ENCODE measurements around the gene C2orf81. TPM values are rescaled to one million over a fixed set of nuclear protein-coding genes. Genes with fewer than 3 reads are reported as not detected.
A peak's percentile ranks its signal among the peaks of the same experiment; 100 is the strongest.
"Not testable (repeated sequence)": the region's sequence is repeated elsewhere in the genome, so short reads cannot be mapped to it uniquely, and the experiment has no call there.

The C2orf81 gene
- total RNA-seq, 1 experiment from 2014 or later, result 2.4 TPM

DNA sequence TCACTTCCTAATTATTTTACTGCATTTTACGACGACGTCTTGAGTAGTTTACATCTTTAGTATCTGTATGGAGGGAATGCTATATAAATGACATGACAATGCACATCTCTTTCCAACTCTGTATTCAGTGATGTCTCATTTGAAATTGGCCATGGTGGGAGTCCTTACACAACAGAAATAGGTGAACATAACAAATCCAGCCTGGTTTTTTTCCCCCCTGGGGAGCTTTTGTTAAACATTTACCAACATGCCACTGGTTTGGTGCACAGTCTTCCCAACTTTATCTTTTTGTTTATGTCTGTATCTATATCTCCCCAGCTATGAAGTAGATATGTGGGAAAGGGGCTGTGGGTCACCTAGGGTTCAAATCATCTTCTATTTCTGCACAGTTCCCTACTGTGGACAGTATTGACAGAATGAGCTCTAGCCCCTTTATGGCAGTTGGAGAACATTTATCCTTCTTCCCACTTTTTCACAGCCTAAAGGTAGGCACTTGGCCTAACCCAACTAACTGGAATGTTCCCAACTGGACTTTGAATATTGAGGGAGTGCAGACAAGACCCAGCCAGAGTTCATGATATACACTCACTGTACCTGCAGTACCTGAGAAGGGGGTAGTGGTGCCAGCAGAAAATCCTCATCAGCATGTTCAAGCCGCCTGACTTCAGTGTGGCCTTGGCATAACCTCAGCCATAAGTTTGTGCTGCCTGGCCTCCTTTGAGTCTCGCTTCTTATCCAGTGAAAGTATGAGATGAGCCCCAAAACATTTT lies 26.0 kb upstream of the C2orf81 start:
- TF ChIP-seq CTCF (conservative IDR thresholded peaks at IDR 0.05; ENCODE audit: low read depth, low read length) (no peak), EZH2 (IDR thresholded peaks at IDR 0.05; ENCODE audit: low read length, unreplicated experiment) (no peak), EZH2phosphoT487 (IDR thresholded peaks at IDR 0.05; ENCODE audit: borderline replicate concordance, low read length) (no peak)
- no peak overlapping the region for H3K27ac ChIP-seq (ENCODE audit: low read length)
- H3K9me2 ChIP-seq (replicated peaks; ENCODE audit: low read length), result no peaks in the 10 kb centered on the region
- H3K79me2 ChIP-seq (ENCODE audit: low read length), result no peaks in the 10 kb centered on the region
- no peak overlapping the region for H3K4me3 ChIP-seq (ENCODE audit: low read length)
- H3K4me1 ChIP-seq (ENCODE audit: insufficient read depth, low read length), result peaks cover 10% of the 10 kb centered on the region
- no peak overlapping the region for H3K4me2 ChIP-seq (ENCODE audit: low read length)
- H3K9me3 ChIP-seq (ENCODE audit: low read length), result no peaks in the 10 kb centered on the region
- no peaks in the 10 kb centered on the region for H3K36me3 ChIP-seq (ENCODE audit: low read depth, low read length)
- ChIA-PET CTCF (no interaction called here), POLR2A (ENCODE audit: unreplicated experiment) (no interaction called here)
- no peaks in the 10 kb centered on the region for H3F3A ChIP-seq (ENCODE audit: low read length, unreplicated experiment)
- H4K20me1 ChIP-seq (ENCODE audit: low read length), result no peaks in the 10 kb centered on the region
- BruUV-seq (replicated peaks), result no TSS peak
- H3K27me3 ChIP-seq (ENCODE audit: low read length), result no peaks in the 10 kb centered on the region
- H2AFZ ChIP-seq (ENCODE audit: low read length), result no peak overlapping the region
- no peak for ATAC-seq
- no peak for DNase-seq
- H3K9ac ChIP-seq (ENCODE audit: low read length), result no peak overlapping the region
- intact Hi-C loops (cut with micrococcal nuclease), result no loop called here

GRCh38 chr2:74444498-74445318 lies 23.3 kb upstream of the C2orf81 start:
- DNase-seq (no peak), ATAC-seq (no peak)
- no peaks in the 10 kb centered on the region for H3K9me3 ChIP-seq (ENCODE audit: low read length)
- peaks cover 20% of the 10 kb centered on the region for H3K79me2 ChIP-seq (ENCODE audit: low read length)
- BruUV-seq (replicated peaks), result no TSS peak
- ChIA-PET CTCF (no interaction called here), POLR2A (ENCODE audit: unreplicated experiment) (no interaction called here)
- no peak for TF ChIP-seq CTCF (conservative IDR thresholded peaks at IDR 0.05; ENCODE audit: low read depth, low read length)
- no peak for TF ChIP-seq EZH2 (IDR thresholded peaks at IDR 0.05; ENCODE audit: low read length, unreplicated experiment)
- TF ChIP-seq EZH2phosphoT487 (IDR thresholded peaks at IDR 0.05; ENCODE audit: borderline replicate concordance, low read length), result no peak
- H2AFZ ChIP-seq (ENCODE audit: low read length), result no peak overlapping the region
- H3K9me2 ChIP-seq (replicated peaks; ENCODE audit: low read length), result no peaks in the 10 kb centered on the region
- no peaks in the 10 kb centered on the region for H3K36me3 ChIP-seq (ENCODE audit: low read depth, low read length)
- no peak overlapping the region for H3K27ac ChIP-seq (ENCODE audit: low read length)
- no peak overlapping the region for H3K4me3 ChIP-seq (ENCODE audit: low read length)
- H3K27me3 ChIP-seq (ENCODE audit: low read length), result no peaks in the 10 kb centered on the region
- H3K9ac ChIP-seq (ENCODE audit: low read length), result no peak overlapping the region
- intact Hi-C loops (cut with micrococcal nuclease), result no loop called here
- peaks cover 17% of the 10 kb centered on the region for H3K4me1 ChIP-seq (ENCODE audit: insufficient read depth, low read length)
- H3K4me2 ChIP-seq (ENCODE audit: low read length), result peak overlapping the region; percentile 29
- peaks cover 5% of the 10 kb centered on the region; the same call in 1 of the 2 replicates for H4K20me1 ChIP-seq (ENCODE audit: low read length)
- no peaks in the 10 kb centered on the region for H3F3A ChIP-seq (ENCODE audit: low read length, unreplicated experiment)

- H3K4me1 ChIP-seq (ENCODE audit: insufficient read depth, low read length), result peaks cover 34% of the 10 kb centered on the region
- H3K36me3 ChIP-seq (ENCODE audit: low read depth, low read length); H3F3A ChIP-seq (ENCODE audit: low read length, unreplicated experiment); H3K27me3 ChIP-seq (ENCODE audit: low read length); H3K9me3 ChIP-seq (ENCODE audit: low read length); DNase-seq; H3K9me2 ChIP-seq (replicated peaks; ENCODE audit: low read length); BruUV-seq (replicated peaks); ATAC-seq; intact Hi-C loops (cut with micrococcal nuclease); CTCF ChIA-PET; POLR2A ChIA-PET (ENCODE audit: unreplicated experiment): not testable (repeated sequence)
- H3K4me3 ChIP-seq (ENCODE audit: low read length), result peak overlapping the region; percentile 73
- H3K9ac ChIP-seq (ENCODE audit: low read length), result peak overlapping the region; percentile 89
- H2AFZ ChIP-seq (ENCODE audit: low read length), result peak overlapping the region; percentile 85
- H4K20me1 ChIP-seq (ENCODE audit: low read length), result peaks cover 23% of the 10 kb centered on the region
- peak overlapping the region; percentile 85 for H3K27ac ChIP-seq (ENCODE audit: low read length)
- H3K4me2 ChIP-seq (ENCODE audit: low read length), result peak overlapping the region; percentile 98
- peaks cover 40% of the 10 kb centered on the region for H3K79me2 ChIP-seq (ENCODE audit: low read length)
These were observed 21.3 kb upstream of the C2orf81 start for GRCh38 chr2:74442483-74443297.
